HG03342 (cell line): ENCODE data around the gene MTG1.

Experiments used
- ATAC-seq: cut with Tn5 transposase; IDR thresholded peaks from one replicate; pipeline ENCODE4 v1.9.1; 2021; ENCODE audit warnings: mild to moderate bottlenecking, moderate library complexity; ENCODE audit not compliant: unreplicated experiment

The MTG1 gene, protein sequence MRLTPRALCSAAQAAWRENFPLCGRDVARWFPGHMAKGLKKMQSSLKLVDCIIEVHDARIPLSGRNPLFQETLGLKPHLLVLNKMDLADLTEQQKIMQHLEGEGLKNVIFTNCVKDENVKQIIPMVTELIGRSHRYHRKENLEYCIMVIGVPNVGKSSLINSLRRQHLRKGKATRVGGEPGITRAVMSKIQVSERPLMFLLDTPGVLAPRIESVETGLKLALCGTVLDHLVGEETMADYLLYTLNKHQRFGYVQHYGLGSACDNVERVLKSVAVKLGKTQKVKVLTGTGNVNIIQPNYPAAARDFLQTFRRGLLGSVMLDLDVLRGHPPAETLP

DNA sequence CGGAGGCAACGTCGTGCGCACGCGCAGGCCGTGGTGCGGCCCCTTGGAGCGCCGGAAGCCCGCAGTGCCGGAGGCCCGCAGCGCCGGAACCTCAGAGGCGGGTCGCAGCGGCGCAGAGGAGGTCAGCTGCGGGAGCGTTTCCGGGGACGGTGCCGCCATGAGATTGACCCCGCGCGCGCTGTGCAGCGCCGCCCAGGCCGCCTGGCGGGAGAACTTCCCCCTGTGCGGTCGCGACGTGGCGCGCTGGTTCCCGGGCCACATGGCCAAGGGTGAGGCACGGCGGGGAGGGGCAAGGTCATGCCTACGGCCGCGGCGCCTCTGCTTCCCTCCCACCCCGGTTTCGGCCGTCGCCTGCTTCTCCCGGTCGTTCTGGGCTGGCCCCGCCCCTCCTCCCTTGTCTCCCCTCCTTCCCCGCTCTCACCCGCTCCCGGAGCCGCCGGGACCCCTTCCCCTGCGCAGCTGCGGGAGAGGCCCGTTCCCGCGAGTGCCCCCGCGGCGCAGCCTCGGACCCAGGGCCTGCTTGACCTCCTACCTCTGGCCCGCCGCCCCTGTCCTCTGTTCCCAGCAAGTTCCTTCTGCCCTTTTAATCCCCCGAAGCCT lies at the start of gene MTG1:
TSS of gene MTG1 (plus strand) at position 94 of the 600 bp plus-strand sequence. CDS start at position 158, 64 bp downstream.
- peak; percentile 62 for ATAC-seq

DNA sequence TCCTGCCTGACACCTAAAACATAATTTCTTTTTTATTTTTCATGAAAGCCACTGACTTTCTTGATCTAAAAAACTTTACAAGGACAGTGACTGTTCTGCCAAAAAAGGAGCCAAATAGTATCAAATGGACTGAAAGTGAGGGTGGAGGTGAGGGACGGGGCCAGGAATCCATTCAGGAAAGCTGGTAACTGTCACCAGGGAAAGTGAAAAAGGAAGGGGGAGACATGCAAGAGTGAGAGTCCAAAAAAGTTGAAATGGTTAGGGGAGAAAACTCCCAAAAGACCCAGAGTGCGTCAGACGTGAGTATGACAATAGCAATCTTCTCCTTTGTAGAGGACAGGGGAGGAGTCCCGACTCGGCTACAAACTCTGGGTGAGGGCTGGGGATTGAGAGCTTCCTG lies 49.7 kb upstream of the MTG1 start:
- no peak for ATAC-seq

DNA sequence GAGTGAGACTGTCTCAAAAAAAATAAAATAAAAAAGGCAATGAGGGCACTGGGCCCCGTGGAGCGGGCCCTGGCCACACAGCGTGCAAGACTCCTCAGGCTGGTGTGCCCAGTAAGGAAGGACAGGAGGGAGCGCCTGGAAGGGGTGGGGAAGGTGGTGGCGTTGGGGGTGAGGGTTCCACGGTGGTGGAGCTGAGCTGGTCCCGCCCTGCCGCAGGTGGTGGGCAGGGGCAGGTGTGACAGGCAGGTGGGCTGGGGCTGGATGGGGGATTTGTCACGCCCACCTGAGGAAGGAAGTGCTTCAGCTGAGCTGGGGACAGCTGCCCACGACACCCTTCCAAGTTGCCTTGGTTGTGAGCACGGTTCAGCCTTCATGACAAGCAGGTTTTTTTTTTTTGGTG lies 47.5 kb upstream of the MTG1 start:
- no peak for ATAC-seq

DNA sequence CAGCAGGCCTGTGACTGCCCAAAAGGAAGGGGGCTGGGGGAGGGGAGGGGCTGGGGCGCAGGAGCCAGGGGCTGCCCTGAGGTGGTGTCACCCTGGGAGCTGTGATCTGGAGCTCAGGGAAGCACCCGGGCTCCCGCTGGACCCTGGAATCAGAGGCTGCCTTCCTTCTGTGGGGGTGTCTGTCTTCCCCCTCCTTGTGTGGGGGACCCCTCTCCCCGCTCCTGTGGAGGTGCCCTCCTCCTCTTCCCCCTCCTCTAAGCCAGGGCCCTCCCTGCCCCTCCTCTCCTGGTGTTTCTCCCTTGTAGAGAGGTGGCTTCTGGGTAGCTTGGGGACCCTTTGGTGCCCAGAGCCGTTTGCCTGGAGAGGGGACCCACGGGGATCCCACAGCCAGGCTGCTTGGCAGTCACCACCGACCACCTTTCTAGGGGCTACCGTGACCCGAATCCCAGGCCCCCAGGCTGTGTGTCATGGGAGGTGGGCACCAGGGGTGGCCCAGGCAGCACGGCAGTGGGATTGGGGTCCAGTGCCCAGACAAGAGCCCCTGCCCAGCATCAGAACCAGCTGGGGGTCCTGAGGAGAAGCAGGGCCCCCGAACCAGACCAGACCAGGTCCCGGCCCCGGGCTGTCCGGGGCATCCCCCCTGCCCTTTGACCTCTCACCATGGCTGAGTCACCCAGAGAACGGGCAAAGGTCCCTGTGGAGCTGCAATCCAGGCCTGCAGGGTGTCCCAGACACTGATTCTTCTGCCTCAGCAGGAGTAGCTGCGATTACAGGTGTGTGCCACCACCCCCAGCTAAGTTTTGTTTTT lies 46.0 kb upstream of the MTG1 start:
- no peak for ATAC-seq

DNA sequence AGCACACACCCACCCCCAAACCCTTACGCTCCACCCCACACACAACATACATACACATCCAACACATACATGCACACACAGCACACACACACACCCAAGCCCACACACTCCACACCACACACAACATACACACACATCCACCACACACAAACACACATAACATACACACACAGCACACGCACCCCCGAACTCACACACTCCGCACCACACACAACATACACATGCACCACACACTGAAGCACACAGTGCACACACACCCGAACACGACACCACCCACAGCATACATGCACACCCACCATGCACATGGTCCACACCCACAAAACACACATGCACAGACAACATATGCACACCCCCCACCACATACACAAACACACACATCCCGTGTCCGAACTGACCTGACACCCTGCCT lies 44.8 kb upstream of the MTG1 start:
- ATAC-seq: no peak

DNA sequence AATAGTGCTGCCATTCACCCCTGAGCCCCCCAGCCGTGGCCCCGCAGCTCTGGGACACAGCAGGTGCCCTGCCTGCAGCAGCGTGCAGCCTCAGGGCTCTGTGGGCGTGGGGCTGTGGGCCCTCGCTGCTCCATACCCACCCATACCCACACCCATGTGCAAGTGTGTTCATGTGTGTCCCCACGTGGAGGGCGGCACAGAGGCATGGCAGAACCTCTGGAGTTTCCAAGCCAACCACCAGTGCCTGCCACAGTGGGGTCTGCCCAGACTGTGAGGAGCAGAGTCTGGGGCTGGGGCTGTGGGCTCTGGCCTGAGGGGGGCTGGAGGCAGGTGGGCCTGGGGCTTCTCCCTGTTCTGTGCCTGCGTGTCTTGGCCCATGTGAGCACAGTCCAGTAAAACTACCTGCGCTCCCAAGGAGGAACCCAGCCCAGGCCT lies 44.4 kb upstream of the MTG1 start:
- no peak for ATAC-seq

DNA sequence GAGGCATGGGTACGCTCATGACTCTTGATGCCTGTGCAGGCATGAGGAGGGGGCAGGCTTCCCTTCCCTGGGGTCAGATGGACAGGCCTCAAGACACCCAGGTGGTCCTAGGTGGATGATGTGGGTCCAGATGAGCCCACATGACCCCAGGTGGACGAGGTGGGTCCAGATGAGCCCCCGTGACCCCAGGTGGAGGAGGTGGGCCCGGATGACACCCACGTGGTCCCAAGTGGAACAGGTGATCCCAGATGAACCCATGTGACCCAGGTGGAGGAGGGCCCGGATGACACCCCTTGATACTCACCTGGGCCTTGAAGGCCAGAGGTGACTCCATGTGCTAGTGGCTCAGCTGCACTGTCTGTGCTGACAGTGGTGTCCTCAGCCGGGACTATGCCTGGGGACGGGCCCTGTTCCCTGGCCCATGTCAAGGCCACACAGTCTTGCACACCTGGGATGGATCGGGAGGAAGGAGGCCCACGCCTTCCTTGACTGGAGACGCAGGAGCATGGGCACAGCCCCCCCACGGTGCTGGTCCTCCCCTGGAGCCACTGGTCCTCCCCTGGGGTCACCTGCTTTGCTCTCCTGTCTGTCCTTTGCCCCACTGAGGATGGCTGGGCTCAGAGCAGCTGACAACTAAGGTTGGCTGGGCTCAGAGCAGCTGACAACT lies 43.5 kb upstream of the MTG1 start:
- no peak for ATAC-seq

DNA sequence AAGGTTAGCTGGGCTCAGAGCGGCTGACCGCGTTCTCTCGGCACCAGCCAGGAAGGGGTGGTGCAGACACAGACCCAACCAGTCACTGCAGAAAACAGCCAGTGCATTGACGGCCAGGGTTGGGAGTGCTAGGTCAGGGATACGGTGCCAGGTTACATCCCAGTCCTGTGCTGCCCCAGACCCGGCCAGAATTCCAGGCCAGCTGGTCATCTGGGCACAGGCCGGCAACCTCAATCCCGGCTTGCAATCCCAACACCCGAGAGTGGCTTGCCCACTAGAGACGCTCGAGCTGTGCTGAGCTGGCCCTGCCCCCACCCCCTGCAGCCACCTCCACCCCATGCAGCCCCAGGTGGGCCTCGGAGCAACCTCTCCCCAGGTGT lies 43.0 kb upstream of the MTG1 start:
- no peak for ATAC-seq

DNA sequence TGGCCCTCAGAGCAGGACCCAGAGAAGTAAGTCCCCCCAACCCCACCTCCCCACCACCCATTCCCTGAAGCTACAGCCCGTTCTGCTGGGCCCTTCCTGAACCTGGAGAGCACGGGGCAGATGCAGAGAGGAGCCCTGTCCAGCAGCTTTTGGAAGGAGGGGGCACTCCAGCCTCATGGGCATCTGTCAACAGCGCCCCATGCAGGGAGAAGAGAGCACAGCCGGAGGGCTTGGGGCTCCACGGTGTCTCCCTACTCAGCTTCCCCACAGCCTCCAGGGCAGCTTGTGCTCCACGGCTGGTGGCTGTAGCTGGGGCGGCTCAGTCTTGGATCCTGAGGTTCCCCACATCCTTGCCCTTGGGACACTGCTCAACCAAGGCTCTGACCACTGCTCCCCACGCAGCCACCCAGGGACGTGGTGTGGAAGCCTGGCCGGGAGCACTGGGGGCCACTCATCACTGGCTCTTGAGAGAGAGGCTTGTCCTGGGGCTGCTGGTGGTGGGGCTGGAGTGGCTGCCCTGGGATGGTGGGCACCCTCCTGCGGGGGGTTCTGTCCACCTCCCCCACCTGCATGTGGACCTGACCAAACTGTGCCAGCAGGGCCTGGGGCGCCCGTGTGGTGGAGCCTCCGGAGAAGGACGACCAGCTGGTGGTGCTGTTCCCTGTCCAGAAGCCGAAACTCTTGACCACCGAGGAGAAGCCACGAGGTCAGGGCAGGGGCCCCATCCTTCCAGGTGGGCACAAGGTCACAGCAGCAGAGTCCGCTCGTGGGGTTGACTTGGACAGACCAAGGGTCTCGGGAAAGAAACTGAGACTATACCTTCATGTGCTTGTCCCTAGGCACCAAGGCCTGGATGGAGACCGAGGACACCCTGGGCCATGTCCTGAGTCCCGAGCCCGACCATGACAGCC lies 42.3 kb upstream of the MTG1 start:
- no peak for ATAC-seq

DNA sequence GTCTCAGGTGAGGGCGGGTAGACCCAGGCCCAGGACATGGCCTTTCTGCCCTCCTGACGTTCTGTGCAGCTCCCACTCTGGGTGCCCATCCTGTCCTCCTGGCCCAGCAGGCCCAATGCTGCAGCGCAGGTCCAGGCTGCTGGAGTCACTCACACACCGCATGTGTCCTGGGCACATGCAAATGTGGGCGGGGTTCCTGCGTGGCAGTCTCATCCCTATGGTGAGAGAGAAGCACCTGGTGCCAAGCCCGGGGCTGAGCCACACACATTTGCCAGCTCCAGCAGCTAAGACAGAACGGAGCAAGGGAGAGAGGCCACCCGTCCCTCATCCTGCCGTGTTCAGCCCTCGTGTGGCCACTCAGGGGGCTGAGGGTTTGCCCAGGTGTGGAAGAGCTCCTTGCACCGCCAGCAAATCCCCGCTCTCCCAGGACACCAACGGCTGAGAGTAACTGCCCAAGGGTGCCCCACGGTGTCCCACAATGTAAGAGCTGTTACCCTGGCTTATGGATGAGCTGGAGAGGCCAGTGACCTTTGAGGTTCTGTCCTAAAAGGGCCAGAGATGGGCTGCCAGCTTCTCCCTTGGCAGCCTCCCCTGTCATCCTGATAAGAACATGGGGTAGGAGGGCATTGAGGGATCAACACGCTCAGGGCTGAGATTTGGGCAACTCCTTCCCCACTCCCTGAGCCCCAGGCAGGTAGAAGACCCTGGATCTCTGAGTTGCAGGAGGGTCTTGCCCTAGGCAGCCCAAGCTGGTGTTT lies 40.6 kb upstream of the MTG1 start:
- ATAC-seq: no peak

DNA sequence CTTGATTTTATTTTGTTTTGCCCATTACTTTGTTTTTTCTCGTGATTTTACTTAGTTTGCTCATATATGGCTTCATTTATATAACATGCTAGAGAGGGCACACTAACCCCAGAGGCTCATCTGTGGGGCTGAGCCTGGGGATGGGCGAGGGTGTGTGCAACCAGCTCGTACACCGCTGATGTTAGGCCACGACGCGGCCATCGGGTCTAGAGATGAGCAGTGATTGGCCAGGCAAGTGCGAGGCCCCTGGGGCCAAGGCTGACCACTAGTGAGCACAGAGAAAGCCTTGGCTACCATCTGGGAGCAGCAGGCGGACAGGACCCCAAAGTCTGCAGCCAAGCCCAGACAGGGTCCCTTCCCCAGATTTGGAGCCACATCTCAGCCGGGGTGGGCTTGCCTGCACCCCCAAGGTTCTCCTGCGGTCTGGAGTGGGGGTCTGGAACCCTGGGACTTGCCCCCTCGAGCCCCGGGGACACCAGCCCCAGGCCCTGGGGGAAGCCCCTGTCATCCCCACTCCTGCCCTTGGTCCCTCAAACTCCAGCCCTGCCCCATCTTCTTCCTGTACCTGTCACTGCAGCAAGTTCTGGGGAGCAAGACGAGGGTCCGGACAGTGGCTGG lies 39.9 kb upstream of the MTG1 start:
- no peak for ATAC-seq

DNA sequence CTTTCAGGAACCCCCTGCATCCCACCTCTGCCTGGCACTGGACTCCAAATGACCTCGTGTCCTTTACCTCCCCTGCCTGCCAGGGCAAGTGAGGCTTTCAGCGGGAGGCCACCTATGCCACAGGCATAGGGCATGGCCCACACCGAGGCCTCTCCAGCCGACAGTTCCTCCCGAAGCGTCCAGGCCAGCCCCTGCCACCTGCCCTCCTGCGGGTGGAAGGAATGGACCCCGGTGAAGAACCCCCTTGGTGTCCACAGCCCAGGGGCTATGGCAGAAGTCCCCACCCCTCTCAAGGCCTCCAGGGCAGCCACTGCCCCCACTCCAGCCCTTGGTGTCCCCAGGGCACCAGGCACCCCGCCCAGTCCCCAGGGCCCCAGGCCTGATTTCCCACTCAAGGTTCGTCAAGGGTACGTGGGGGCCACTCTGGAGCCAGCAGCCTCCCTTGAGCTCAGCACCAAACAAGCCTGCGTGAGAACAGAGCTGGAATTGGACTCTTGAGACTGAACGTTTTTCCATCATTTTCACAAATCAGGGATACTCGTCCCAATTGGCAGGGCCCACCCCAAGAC lies 39.2 kb upstream of the MTG1 start:
- ATAC-seq: no peak

DNA sequence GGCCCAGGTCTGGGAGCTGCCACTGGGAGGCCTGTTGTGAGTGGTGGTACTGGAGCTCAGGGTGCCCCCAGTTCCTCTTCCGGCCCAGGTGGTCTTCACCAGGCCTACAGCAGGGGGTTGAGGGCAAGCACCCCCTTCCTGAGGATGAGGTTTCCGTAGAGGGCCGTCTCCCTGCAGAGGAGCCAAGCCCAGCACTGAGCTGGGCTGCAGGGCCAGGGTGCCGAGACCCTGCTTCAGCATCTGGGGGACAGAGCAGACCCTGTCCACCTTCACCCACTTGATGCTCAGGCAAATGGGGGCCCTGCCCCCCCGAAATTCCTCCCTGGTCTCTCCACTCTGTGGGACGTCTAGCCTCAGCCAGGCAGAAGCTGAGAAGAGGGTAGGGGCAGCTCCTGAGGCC lies 38.7 kb upstream of the MTG1 start:
- ATAC-seq: no peak

DNA sequence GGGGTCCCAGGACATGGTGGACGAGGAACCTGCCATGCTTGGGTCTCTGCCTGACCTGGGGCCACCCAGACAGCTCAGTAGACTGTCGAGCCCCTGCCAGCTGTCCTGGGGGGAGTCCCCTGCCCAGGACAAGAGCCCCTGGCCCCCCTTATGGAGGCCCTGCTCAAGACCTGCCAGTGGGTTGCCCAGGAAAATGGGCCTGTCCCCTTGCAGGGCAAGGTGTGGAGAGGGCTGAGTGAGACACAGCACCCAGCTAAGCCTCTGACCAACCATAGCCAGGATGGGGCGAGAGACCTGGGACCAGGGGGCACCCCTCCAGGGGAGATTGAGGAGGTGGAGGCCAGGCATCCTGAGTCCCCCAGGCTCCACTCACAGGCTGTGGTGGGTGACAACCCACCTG lies 38.0 kb upstream of the MTG1 start:
- ATAC-seq: no peak

DNA sequence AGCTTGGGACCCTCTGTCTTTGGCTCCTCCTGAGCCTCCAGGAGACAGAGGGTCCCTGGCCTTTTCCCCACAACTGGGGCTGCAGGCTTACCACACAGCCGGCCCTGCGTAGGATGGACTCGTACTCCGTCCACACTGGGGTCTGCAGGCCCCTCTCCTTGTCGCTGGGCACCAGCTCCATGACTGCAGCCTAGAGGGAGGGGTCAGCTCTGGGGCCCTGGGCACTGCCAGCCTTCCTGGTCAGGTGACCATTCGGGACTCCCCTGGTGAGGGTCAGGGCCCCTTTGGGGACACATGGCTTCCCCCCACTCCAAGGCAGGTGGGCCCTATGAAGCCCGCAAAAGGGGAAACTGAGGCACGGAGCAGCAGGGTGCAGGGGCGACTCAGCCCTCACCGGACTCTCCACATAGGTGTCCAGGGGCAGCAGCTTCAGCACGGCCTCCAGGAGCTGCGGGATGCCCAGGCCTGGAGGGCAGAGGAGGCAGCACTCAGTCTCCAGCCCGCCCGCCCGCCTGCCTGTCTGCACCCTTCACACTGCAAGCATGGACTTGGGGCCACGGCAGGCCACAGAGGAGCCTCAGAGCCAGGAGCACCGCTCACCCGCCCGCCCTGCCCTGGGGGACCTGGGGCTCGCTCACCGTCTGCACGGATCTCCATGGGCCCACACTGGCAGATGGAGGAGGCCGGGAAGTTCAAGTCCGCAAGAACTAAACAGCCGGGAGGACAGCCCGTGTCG lies 37.2 kb upstream of the MTG1 start:
- ATAC-seq: no peak

DNA sequence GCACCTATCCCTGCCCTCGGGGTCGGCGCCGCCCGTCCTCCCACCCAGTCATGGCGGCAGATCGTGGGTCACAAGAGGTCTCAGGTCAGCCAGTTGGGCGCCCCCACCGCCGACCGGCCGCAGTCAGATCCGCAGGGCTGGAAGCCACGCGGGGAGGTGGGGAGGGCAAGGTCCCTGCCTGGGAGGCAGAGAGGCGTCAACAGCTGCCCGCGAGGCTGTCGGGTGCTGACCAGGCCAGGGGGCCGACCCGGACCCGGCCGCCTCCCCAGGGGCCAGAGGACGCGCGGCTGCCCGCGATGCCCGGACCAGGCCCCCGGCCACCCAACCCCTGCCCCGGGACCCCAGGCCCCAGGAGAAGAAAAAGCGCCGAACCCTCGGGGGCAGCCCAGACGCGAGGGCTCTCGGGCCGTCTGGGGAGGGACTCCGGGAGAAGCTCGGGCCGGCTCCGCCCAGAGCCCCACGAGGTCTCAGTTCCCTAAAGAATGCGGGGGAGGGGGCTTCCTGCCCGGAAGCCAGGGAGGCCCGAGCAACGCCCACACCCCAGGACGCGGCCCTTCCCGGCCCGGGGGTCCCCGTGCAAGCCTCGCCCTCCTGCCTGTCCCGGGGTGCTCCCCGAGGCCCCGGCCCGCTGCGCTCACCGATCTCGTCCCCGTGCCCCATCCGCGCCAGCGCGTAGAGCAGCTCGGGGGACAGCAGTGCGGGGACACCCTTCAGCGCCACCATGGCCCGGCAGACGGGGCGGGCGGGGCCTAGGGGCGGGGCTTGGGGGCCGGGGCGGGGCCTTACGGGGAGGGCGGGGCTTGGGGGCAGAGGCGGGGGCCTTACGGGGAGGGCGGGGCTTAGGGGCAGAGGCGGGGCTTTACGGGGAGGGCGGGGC lies 36.4 kb upstream of the MTG1 start, which contains the start of gene FUOM:
TSS of gene FUOM (minus strand) at position 735 of the 877 bp plus-strand sequence. CDS start at position 723, 12 bp downstream.
- peak; percentile 73 for ATAC-seq
